Right atrium auricular region (tissue), 2 donors: ENCODE results near the gene CDK4. TPM values are rescaled to one million over a fixed set of nuclear protein-coding genes. Genes with fewer than 3 reads are reported as not detected.

Source experiments
- DNase-seq: peaks from one replicate; pipeline ENCODE4 v3.0.0-alpha.2; 2019; ENCODE audit warnings: low spot score
- H3K27ac ChIP-seq, 2 donors: fragments of 200-600 bp; sonication (generic); 1 replicate in 1 of 2; 2 replicates in 1 of 2; pipeline ENCODE4 v1.5.1; 2016 to 2019
- H3K27me3 ChIP-seq, 2 donors: fragments of 200-600 bp; sonication (generic); one replicate each; pipeline versions ENCODE4 v1.5.1 to v1.6.0; 2017 to 2019
- H3K36me3 ChIP-seq: fragments of 200-600 bp; sonication (generic); one replicate; pipeline ENCODE4 v1.5.1; 2016
- H3K4me1 ChIP-seq, 2 donors: fragments of 200-600 bp; sonication (generic); one replicate each; pipeline versions ENCODE4 v1.5.1 to v1.6.0; 2017 to 2019
- H3K4me3 ChIP-seq, 2 donors: fragments of 200-600 bp; sonication (generic); 1 replicate in 1 of 2; 2 replicates in 1 of 2; pipeline ENCODE4 v1.5.1; 2017 to 2019; ENCODE audit warnings: mild to moderate bottlenecking in 1 of 2, moderate library complexity in 1 of 2
- H3K9me3 ChIP-seq, 2 donors: fragments of 200-600 bp; sonication (generic); one replicate each; pipeline ENCODE4 v1.5.1; 2019
- total RNA-seq, 2 donors: library from RNA; depleted of rRNA; stranded (reverse); fragments of >200 nt; gene quantifications; one replicate each; pipeline ENCODE4 v1.1.0, GENCODE V29; 2016
- TF ChIP-seq, protein P1 (sequence below), 2 donors: fragments of 200-600 bp; sonication (generic); IDR thresholded peaks; one replicate each; pipeline ENCODE4 v1.5.1; 2019; ENCODE audit warnings: antibody characterized with exemption in 2 of 2

Gene CDK4
- total RNA-seq, 2 donors from 2014 or later: 32.1 to 59.7 TPM

GRCh38 chr12:57781801-57782200, 29.7 kb upstream of the CDK4 start:
- no peaks in the 10 kb centered on the region for H3K9me3 ChIP-seq
- H3K27ac ChIP-seq: no peak overlapping the region
- H3K27me3 ChIP-seq: no peaks in the 10 kb centered on the region
- peaks cover 23% of the 10 kb centered on the region for H3K36me3 ChIP-seq
- no peak for DNase-seq
- peaks cover 0 to 16% of the 10 kb centered on the region in 2 donors for H3K4me1 ChIP-seq
- TF ChIP-seq, protein P1, sequence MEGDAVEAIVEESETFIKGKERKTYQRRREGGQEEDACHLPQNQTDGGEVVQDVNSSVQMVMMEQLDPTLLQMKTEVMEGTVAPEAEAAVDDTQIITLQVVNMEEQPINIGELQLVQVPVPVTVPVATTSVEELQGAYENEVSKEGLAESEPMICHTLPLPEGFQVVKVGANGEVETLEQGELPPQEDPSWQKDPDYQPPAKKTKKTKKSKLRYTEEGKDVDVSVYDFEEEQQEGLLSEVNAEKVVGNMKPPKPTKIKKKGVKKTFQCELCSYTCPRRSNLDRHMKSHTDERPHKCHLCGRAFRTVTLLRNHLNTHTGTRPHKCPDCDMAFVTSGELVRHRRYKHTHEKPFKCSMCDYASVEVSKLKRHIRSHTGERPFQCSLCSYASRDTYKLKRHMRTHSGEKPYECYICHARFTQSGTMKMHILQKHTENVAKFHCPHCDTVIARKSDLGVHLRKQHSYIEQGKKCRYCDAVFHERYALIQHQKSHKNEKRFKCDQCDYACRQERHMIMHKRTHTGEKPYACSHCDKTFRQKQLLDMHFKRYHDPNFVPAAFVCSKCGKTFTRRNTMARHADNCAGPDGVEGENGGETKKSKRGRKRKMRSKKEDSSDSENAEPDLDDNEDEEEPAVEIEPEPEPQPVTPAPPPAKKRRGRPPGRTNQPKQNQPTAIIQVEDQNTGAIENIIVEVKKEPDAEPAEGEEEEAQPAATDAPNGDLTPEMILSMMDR (IDR thresholded peaks at IDR 0.05): no peak
- no peak overlapping the region for H3K4me3 ChIP-seq

DNA sequence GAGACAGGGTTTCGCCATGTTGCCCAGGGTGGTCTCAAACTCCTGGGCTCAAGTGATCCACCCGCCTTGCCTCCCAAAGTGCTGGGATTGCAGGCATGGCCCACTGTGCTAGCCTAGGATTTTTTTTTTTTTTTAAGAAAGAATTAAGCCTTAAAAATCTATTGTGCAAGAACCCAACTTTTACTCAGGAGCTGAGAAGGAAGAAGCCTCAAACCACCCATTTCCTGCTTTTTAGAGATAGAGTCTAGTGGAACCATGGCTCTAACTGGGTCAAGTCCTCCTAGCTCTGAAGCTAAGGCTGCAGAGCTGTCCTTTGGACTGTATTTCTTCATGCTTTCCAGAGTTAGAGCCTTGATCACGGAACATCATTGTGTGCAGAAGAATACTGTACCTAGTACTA, 29.1 kb upstream of the CDK4 start:
- no peak overlapping the region for H3K27ac ChIP-seq
- TF ChIP-seq, protein P1 (IDR thresholded peaks at IDR 0.05): no peak
- DNase-seq: no peak
- no peak overlapping the region for H3K4me3 ChIP-seq
- H3K4me1 ChIP-seq: peaks cover 0 to 16% of the 10 kb centered on the region in 2 donors
- H3K27me3 ChIP-seq: no peaks in the 10 kb centered on the region
- H3K36me3 ChIP-seq: peaks cover 18% of the 10 kb centered on the region
- no peaks in the 10 kb centered on the region for H3K9me3 ChIP-seq

DNA sequence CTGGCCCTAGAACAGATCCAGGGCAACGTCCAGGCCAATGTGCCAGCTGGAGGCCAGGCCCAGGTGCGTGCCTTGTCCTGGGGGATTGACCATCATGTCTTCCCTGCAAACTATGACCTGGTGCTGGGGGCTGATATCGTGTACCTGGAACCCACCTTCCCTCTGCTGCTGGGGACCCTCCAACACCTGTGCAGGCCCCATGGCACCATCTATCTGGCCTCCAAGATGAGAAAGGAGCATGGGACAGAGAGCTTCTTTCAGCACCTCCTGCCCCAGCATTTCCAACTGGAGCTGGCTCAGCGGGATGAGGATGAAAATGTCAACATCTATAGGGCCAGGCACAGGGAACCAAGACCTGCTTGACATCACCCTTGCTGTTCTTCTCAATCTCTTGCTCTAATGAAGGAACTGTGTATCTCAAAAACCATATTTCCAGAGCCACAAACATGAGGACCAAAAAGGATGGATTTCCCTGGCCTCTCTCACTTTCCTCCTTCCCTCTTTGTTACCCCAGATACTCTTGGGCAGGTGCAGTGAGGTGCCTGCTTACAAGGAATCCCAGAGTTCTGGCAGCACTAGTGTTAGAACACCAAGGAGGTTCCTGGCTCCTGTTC, 28.3 kb upstream of the CDK4 start:
- H3K4me3 ChIP-seq: no peak overlapping the region
- no peaks in the 10 kb centered on the region for H3K27me3 ChIP-seq
- no peak for DNase-seq
- H3K9me3 ChIP-seq: no peaks in the 10 kb centered on the region
- H3K36me3 ChIP-seq: peaks cover 9% of the 10 kb centered on the region
- TF ChIP-seq, protein P1 (IDR thresholded peaks at IDR 0.05): no peak
- peaks cover 0 to 16% of the 10 kb centered on the region in 2 donors for H3K4me1 ChIP-seq
- H3K27ac ChIP-seq: no peak overlapping the region

GRCh38 chr12:57779736-57780135, 27.6 kb upstream of the CDK4 start:
- H3K4me1 ChIP-seq: peaks cover 0 to 16% of the 10 kb centered on the region in 2 donors
- H3K4me3 ChIP-seq: no peak overlapping the region
- no peak for DNase-seq
- H3K27me3 ChIP-seq: no peaks in the 10 kb centered on the region
- H3K27ac ChIP-seq: no peak overlapping the region
- no peaks in the 10 kb centered on the region for H3K9me3 ChIP-seq
- TF ChIP-seq, protein P1 (IDR thresholded peaks at IDR 0.05): no peak
- peaks cover 5% of the 10 kb centered on the region for H3K36me3 ChIP-seq

DNA sequence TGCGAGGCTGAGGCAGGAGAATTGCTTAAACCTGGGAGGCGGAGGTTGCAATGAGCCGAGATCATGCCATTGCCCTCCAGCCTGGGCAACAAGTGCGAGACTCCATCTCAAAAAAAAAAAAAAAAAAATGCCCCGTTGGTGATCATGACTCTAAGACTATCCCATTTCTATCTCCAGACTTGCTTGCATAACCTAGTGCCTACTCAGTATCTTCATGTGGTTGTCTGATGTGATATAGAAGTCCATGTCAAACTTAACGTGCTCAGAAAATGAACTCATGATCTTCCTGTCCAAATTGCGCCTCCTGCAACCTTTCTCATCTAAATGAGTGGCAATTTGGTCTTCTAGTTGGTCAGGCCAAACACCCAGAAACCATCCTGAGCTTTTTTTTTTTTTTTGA, 25.8 kb upstream of the CDK4 start:
- Histone ChIP-seq H3K27me3 (no peaks in the 10 kb centered on the region), H3K9me3 (no peaks in the 10 kb centered on the region), H3K36me3 (no peaks in the 10 kb centered on the region), H3K27ac (no peak overlapping the region), H3K4me1 (peaks cover 0 to 12% of the 10 kb centered on the region in 2 donors), H3K4me3 (no peak overlapping the region)
- TF ChIP-seq, protein P1 (IDR thresholded peaks at IDR 0.05): no peak
- no peak for DNase-seq

GRCh38 chr12:57777367-57777766, 25.3 kb upstream of the CDK4 start:
- no peak overlapping the region for H3K27ac ChIP-seq

More at GRCh38 chr12:57777367-57777766, 25.3 kb upstream of the CDK4 start:
- Histone ChIP-seq H3K27me3 (no peaks in the 10 kb centered on the region), H3K4me3 (no peak overlapping the region), H3K4me1 (peaks cover 0 to 16% of the 10 kb centered on the region in 2 donors), H3K9me3 (no peaks in the 10 kb centered on the region), H3K36me3 (no peaks in the 10 kb centered on the region)
- DNase-seq: no peak
- TF ChIP-seq, protein P1 (IDR thresholded peaks at IDR 0.05): no peak
